Ovary (tissue), 3 donors: ENCODE results near the gene KIF16B.

Source experiments
- CTCF ChIP-seq, 3 donors: fragments of 450-650 bp in 2 of 3; fragments of 200-600 bp in 1 of 3; IDR thresholded peaks; one replicate each; pipeline versions ENCODE4 v1.5.1 to v1.8.0; 2016 to 2022; ENCODE audit warnings: antibody characterized with exemption in 3 of 3, mild to moderate bottlenecking in 1 of 3
- POLR2A ChIP-seq: fragments of 450-650 bp; IDR thresholded peaks from one replicate; pipeline ENCODE4 v1.6.1; 2017; ENCODE audit warnings: antibody characterized with exemption, mild to moderate bottlenecking, moderate library complexity
- donor health status: DM: no; HTN: no; CAD: no.

DNA sequence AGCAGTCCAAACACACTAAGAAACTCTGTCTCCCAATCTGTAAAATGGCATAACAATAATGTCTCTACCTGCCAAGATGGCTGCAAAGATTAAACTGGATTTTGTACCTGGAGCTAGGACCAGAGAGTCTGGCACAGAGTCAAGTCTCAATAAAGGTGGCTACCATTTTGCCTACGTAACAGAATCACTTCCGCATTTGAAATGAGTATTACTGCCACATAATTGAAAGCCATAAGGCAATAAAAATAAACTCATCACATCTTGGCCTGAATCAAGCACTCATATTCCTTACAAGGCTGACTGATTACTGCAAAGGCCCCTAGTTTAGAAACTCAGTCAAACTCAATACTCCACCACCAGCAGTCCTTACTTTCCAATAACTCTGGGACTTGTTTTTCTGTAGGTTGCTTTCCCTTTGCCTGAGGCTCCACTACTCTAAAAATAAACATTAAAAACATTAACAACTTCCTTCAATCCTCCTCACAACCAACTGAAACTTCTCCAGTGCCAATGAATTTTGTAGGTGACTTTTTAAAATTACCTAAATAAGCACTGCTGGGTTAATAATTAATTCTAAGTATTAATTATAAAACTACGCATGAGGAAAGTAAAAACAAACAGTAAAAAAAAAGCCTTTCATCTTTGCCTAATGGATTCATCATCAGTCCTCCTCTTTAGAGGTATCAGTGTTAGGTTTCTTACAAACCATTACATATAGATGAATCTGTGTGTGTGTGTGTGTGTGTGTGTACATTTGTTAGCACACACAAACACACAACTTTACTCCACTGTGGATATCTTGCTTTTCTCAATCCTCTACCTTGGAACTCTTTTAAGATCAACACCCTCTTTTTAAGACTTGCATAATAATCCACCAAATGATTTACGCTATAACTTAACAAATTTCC, 3.7 kb downstream of the KIF16B start:
- TF ChIP-seq CTCF (IDR thresholded peaks at IDR 0.05) = no peak
- no peak for TF ChIP-seq POLR2A
